ENCODE results near the gene SMO.
"Not testable (repeated sequence)": the region's sequence is repeated elsewhere in the genome, so short reads cannot be mapped to it uniquely, and the experiment has no call there.

GRCh38 chr7:129219166-129219565 is 30.7 kb downstream of the SMO start:
- TF ChIP-seq CBX1 (IDR thresholded peaks at IDR 0.05; ENCODE audit: low read depth); TSHZ1 (CRISPR knock-in tag; IDR thresholded peaks at IDR 0.05); ZNF282 (CRISPR knock-in tag; IDR thresholded peaks at IDR 0.05); CC2D1A (IDR thresholded peaks at IDR 0.05); CTCF (IDR thresholded peaks at IDR 0.05 in 2 of 3, conservative IDR thresholded peaks at IDR 0.05 in 1 of 3; ENCODE audit: insufficient read depth in 2 of 3, low read depth in 1 of 3, low read length in 3 of 3); RNF2 (IDR thresholded peaks at IDR 0.05); ZNF274 (IDR thresholded peaks at IDR 0.05; ENCODE audit: borderline replicate concordance, low read depth, low read length); ELF1 (tag; IDR thresholded peaks at IDR 0.05); KLF16 (IDR thresholded peaks at IDR 0.05); ZNF830 (CRISPR knock-in tag; IDR thresholded peaks at IDR 0.05); HDAC6 (IDR thresholded peaks at IDR 0.05; ENCODE audit: low read depth, low read length): not testable (repeated sequence)

Measured in K562 (cell line).